IMR-90 (cell line): ENCODE data around the gene NXT2. TPM values are rescaled to one million over a fixed set of nuclear protein-coding genes. Genes with fewer than 3 reads are reported as not detected.
"Not testable (repeated sequence)": the region's sequence is repeated elsewhere in the genome, so short reads cannot be mapped to it uniquely, and the experiment has no call there.

Experiments
- ATAC-seq: fragments of 200-7000 bp; cut with Tn5 transposase; 2 replicates; pipeline ENCODE4 v1.9.1; 2020; ENCODE audit warnings: low read depth, mild to moderate bottlenecking, moderate library complexity
- BruUV-seq: library from RNA; stranded (reverse); fragments of 400-500 nt; replicated peaks from 2 replicates; lab custom pipeline; 2021; lab: Mats Ljungman, UMichigan
- CTCF ChIA-PET: fragments of 300-600 bp; formaldehyde crosslinking; extraction: SDS; loops from one replicate; lab custom pipeline; 2021; ENCODE audit warnings: antibody characterized with exemption; lab: Yijun Ruan, JAX
- POLR2A ChIA-PET: fragments of 300-600 bp; sonication (Branson Sonifier 250); formaldehyde crosslinking; loops from one replicate; lab custom pipeline; 2022; ENCODE audit warnings: antibody characterized with exemption; ENCODE audit not compliant: unreplicated experiment; lab: Charles Lee
- DNase-seq: peaks from one replicate; pipeline ENCODE4 v3.0.0; 2013
- H2AFZ ChIP-seq: replicated peaks from 2 replicates; pipeline ENCODE3; 2013; ENCODE audit warnings: low read length, mild to moderate bottlenecking; ENCODE audit not compliant: poor library complexity
- H2AK5ac ChIP-seq: 2 replicates; pipeline ENCODE4 v1.6.1; 2013; ENCODE audit warnings: low read depth, low read length, inconsistent platforms
- H2AK9ac ChIP-seq: replicated peaks from 2 replicates; pipeline ENCODE3; 2013; ENCODE audit warnings: mild to moderate bottlenecking, low read depth, low read length, moderate library complexity; ENCODE audit not compliant: poor library complexity
- H2BK120ac ChIP-seq: 2 replicates; pipeline ENCODE4 v1.6.1; 2013; ENCODE audit warnings: low read depth, low read length, inconsistent platforms
- H2BK15ac ChIP-seq: 3 replicates; pipeline ENCODE4 v1.6.1; 2013; ENCODE audit warnings: low read depth, low read length, inconsistent platforms
- H2BK20ac ChIP-seq: 2 replicates; pipeline ENCODE4 v1.6.1; 2013; ENCODE audit warnings: low read depth, mild to moderate bottlenecking, inconsistent platforms, low read length, moderate library complexity
- H2BK5ac ChIP-seq: 2 replicates; pipeline ENCODE4 v1.6.1; 2013; ENCODE audit warnings: mild to moderate bottlenecking, low read depth, low read length, inconsistent platforms; ENCODE audit not compliant: poor library complexity, severe bottlenecking
- H3K14ac ChIP-seq: replicated peaks from 2 replicates; pipeline ENCODE4 v1.6.1; 2013; ENCODE audit warnings: low read depth, low read length, inconsistent platforms
- H3K18ac ChIP-seq: 2 replicates; pipeline ENCODE4 v1.6.1; 2013; ENCODE audit warnings: low read depth, low read length, control low read depth
- H3K23ac ChIP-seq: 2 replicates; pipeline ENCODE4 v1.6.1; 2013; ENCODE audit warnings: low read depth, low read length, inconsistent platforms
- H3K27ac ChIP-seq: 2 replicates; pipeline ENCODE4 v1.5.1; 2013; ENCODE audit warnings: mild to moderate bottlenecking, control low read depth, low read length; ENCODE audit not compliant: insufficient read depth
- H3K27me3 ChIP-seq: 2 replicates; pipeline ENCODE4 v1.6.1; 2013; ENCODE audit warnings: low read length; ENCODE audit not compliant: control insufficient read depth, insufficient read depth
- H3K36me3 ChIP-seq: 2 replicates; pipeline ENCODE4 v1.6.1; 2013; ENCODE audit warnings: low read length, mixed read lengths; ENCODE audit not compliant: control insufficient read depth, insufficient read depth
- H3K4ac ChIP-seq: 2 replicates; pipeline ENCODE4 v1.6.1; 2013; ENCODE audit warnings: low read depth, low read length, inconsistent platforms
- H3K4me1 ChIP-seq: 2 replicates; pipeline ENCODE4 v1.6.1; 2013; ENCODE audit warnings: low read length, mixed read lengths; ENCODE audit not compliant: control insufficient read depth, insufficient read depth
- H3K4me2 ChIP-seq: 2 replicates; pipeline ENCODE4 v1.6.1; 2013; ENCODE audit warnings: low read depth, mild to moderate bottlenecking, control low read depth, low read length, moderate library complexity
- H3K4me3 ChIP-seq: 2 replicates; pipeline ENCODE4 v1.5.1; 2013; ENCODE audit warnings: low read depth, mild to moderate bottlenecking, control low read depth, low read length, moderate library complexity; ENCODE audit not compliant: insufficient read depth
- H3K56ac ChIP-seq: 2 replicates; pipeline ENCODE4 v1.6.1; 2013; ENCODE audit warnings: low read length, inconsistent platforms; ENCODE audit not compliant: insufficient read depth; ENCODE audit errors: extremely low read depth
- H3K79me1 ChIP-seq, 2 experiments: 2 replicates each; pipeline ENCODE4 v1.6.1; 2013; ENCODE audit warnings: low read length in 2 of 2, inconsistent platforms in 1 of 2, low read depth in 1 of 2
- H3K9ac ChIP-seq: 2 replicates; pipeline ENCODE4 v1.6.1; 2013; ENCODE audit warnings: low read depth, low read length, control low read depth
- H3K9me1 ChIP-seq: 2 replicates; pipeline ENCODE4 v1.6.1; 2013; ENCODE audit warnings: low read length, inconsistent platforms; ENCODE audit not compliant: insufficient read depth
- H3K9me3 ChIP-seq: 2 replicates; pipeline ENCODE4 v1.6.1; 2013; ENCODE audit warnings: low read length; ENCODE audit not compliant: control insufficient read depth, insufficient read depth
- H4K20me1 ChIP-seq: 2 replicates; pipeline ENCODE4 v1.6.1; 2013; ENCODE audit warnings: low read length, inconsistent platforms; ENCODE audit not compliant: insufficient read depth
- H4K5ac ChIP-seq: 2 replicates; pipeline ENCODE4 v1.6.1; 2013; ENCODE audit warnings: mild to moderate bottlenecking, low read depth, low read length, control low read depth
- H4K8ac ChIP-seq, 2 experiments: 2 replicates each; pipeline ENCODE4 v1.6.1; 2013; ENCODE audit warnings: low read depth in 2 of 2, low read length in 2 of 2, control low read depth in 1 of 2, inconsistent platforms in 1 of 2
- H4K91ac ChIP-seq: 2 replicates; pipeline ENCODE4 v1.6.1; 2013; ENCODE audit warnings: low read depth, low read length, inconsistent platforms; ENCODE audit not compliant: insufficient read depth
- whole genome bisulfite sequencing, 2 experiments: methylation state at CpG; one replicate each; pipeline versions ENCODE4 v1.1.5 to v1.1.7; 2013; ENCODE audit warnings: missing lambda C conversion rate in 2 of 2; ENCODE audit not compliant: insufficient read length in 1 of 2; ENCODE audit errors: extremely low coverage in 2 of 2; 5-methylcytosine and 5-hydroxymethylcytosine counted together
- dilution Hi-C: fragments of 300-500 bp; cut with HindIII; formaldehyde crosslinking; loops from one replicate; pipeline ENCODE4 v1.14.3; 2018; ENCODE audit warnings: low sequenced_read_pairs; ENCODE audit not compliant: unreplicated experiment
- in situ Hi-C: fragments of 300-500 bp; cut with MboI; formaldehyde crosslinking; loops from 3 replicates; pipeline ENCODE4 v1.14.3; 2019; ENCODE audit warnings: low sequenced_read_pairs, inconsistent platforms, mixed read lengths
- intact Hi-C: fragments of 100-400 bp; cut with micrococcal nuclease; formaldehyde crosslinking; loops from 2 replicates; pipeline ENCODE4 v1.10.0; 2022
- polyA plus RNA-seq, 3 experiments: library from polyadenylated mRNA; depleted of rRNA; stranded (reverse); fragments of >200 nt; gene quantifications; 2 replicates each; pipeline ENCODE4 v1.2.3, GENCODE V29; 2012; ENCODE audit warnings: low replicate concordance in 1 of 3
- total RNA-seq: library from RNA; depleted of rRNA; stranded (reverse); fragments of >200 nt; gene quantifications from 2 replicates; pipeline ENCODE4 v1.2.3, GENCODE V29; 2012

The NXT2 gene
- total and polyA plus RNA-seq, 2 of the 4 experiments (the other 2 are of a cell fraction): 3.6 to 8.1 TPM

GRCh38 chrX:109576083-109576482, 39.4 kb downstream of the NXT2 start:
- H2BK15ac ChIP-seq, ATAC-seq, H3K4ac ChIP-seq, DNase-seq, H2AK5ac ChIP-seq, H3K36me3 ChIP-seq, H3K56ac ChIP-seq, H4K91ac ChIP-seq, H2AFZ ChIP-seq, H3K9ac ChIP-seq, intact Hi-C loops, H4K5ac ChIP-seq, POLR2A ChIA-PET, H3K4me3 ChIP-seq, H4K20me1 ChIP-seq, H3K23ac ChIP-seq, H4K8ac ChIP-seq, H2BK120ac ChIP-seq, H2BK20ac ChIP-seq, H3K9me1 ChIP-seq, BruUV-seq, H3K18ac ChIP-seq, H3K4me2 ChIP-seq, in situ Hi-C loops, H3K4me1 ChIP-seq, H2BK5ac ChIP-seq, H2AK9ac ChIP-seq, dilution Hi-C loops, H3K79me1 ChIP-seq, CTCF ChIA-PET, H3K27me3 ChIP-seq, H3K9me3 ChIP-seq, H3K14ac ChIP-seq, H3K27ac ChIP-seq: not testable (repeated sequence)
- no CpG with 5 or more reads among the region's 4 CpGs for WGBS, 2 experiments
